HepG2 (cell line): ENCODE data around the gene KRT24. TPM values are rescaled to one million over a fixed set of nuclear protein-coding genes. Genes with fewer than 3 reads are reported as not detected.

Source experiments
- ATAC-seq: fragments of 200-7000 bp; cut with Tn5 transposase; 3 replicates; pipeline ENCODE4 v1.9.1; 2020; ENCODE audit warnings: mild to moderate bottlenecking, moderate library complexity
- BruUV-seq: library from RNA; stranded (reverse); fragments of 400-500 nt; replicated peaks from 2 replicates; lab custom pipeline; 2021; lab: Mats Ljungman, UMichigan
- CTCF ChIA-PET: fragments of 300-600 bp; formaldehyde crosslinking; extraction: SDS; loops from one replicate; lab custom pipeline; 2021; ENCODE audit warnings: low total read pairs, inconsistent platforms, low intra/inter-chr PET ratio; lab: Yijun Ruan, JAX
- POLR2A ChIA-PET: fragments of 350-600 bp; sonication (Branson Sonifier 250); formaldehyde crosslinking; loops from one replicate; lab custom pipeline; 2020; ENCODE audit warnings: antibody characterized with exemption, inconsistent platforms; lab: Yijun Ruan, JAX
- DNase-seq: peaks from one replicate; pipeline ENCODE4 v3.0.0-alpha.2; 2015; ENCODE audit warnings: low spot score
- FAIRE-seq: peaks from 3 replicates; lab custom pipeline; 2011; peaks lifted over from hg19 to GRCh38; lab: Jason Lieb, UNC
- H2AFZ ChIP-seq: one replicate; pipeline ENCODE4 v1.6.1; 2011; ENCODE audit warnings: low read length, inconsistent platforms
- H3K27ac ChIP-seq: fragments of 300-600 bp; 3 replicates; pipeline ENCODE4 v1.8.0; 2011; ENCODE audit warnings: mixed run types, mild to moderate bottlenecking, mixed read lengths, low read length, inconsistent platforms; ENCODE audit not compliant: insufficient read depth; ENCODE audit errors: extremely low read length
- H3K27me3 ChIP-seq, 2 experiments: fragments of 200-600 bp in 1 of 2; 2 replicates in 1 of 2; 3 replicates in 1 of 2; pipeline versions ENCODE4 v1.6.0 to v1.8.0; 2011; ENCODE audit warnings: low read length in 2 of 2, mild to moderate bottlenecking in 2 of 2, moderate library complexity in 2 of 2, inconsistent platforms in 1 of 2; ENCODE audit not compliant: insufficient read depth in 2 of 2, control insufficient read depth in 1 of 2
- H3K36me3 ChIP-seq, 2 experiments: fragments of 200-600 bp in 1 of 2; replicated peaks in 1 of 2; 2 replicates in 1 of 2; 3 replicates in 1 of 2; pipeline versions ENCODE4 v1.5.1 to v1.8.0; 2011; ENCODE audit warnings: low read length in 2 of 2, inconsistent platforms in 1 of 2; ENCODE audit not compliant: insufficient read depth in 2 of 2, control insufficient read depth in 1 of 2
- H3K4me1 ChIP-seq: 2 replicates; pipeline ENCODE4 v1.5.1; 2012; ENCODE audit warnings: low read length, inconsistent platforms; ENCODE audit not compliant: insufficient read depth
- H3K4me2 ChIP-seq: 2 replicates; pipeline ENCODE4 v1.6.0; 2011; ENCODE audit warnings: low read depth, low read length, inconsistent platforms
- H3K4me3 ChIP-seq, 3 experiments: fragments of 200-600 bp in 1 of 3; sonication (generic), shearing (Covaris generic) in 1 of 3; replicated peaks in 1 of 3; 2 replicates each; pipeline ENCODE4 v1.5.1; 2011 to 2016; ENCODE audit warnings: low read length in 3 of 3, inconsistent platforms in 2 of 3, low read depth in 2 of 3, mild to moderate bottlenecking in 2 of 3, control low read depth in 1 of 3, mixed read lengths in 1 of 3; ENCODE audit not compliant: insufficient read depth in 1 of 3
- H3K79me2 ChIP-seq: one replicate; pipeline ENCODE4 v1.6.1; 2011; ENCODE audit warnings: low read length, inconsistent platforms; ENCODE audit not compliant: insufficient read depth
- H3K9ac ChIP-seq: 2 replicates; pipeline ENCODE4 v1.6.0; 2011; ENCODE audit warnings: mild to moderate bottlenecking, low read depth, low read length, inconsistent platforms; ENCODE audit not compliant: insufficient read depth
- H3K9me3 ChIP-seq: 2 replicates; pipeline ENCODE4 v1.5.1; 2012; ENCODE audit warnings: mild to moderate bottlenecking, low read length
- H4K20me1 ChIP-seq: 2 replicates; pipeline ENCODE4 v1.6.0; 2011; ENCODE audit warnings: inconsistent platforms, mild to moderate bottlenecking, low read length, moderate library complexity; ENCODE audit not compliant: insufficient read depth
- ATAD3A ChIP-seq: sonication (generic); formaldehyde crosslinking; IDR thresholded peaks from 2 replicates; pipeline ENCODE4 v1.4.0; 2020; ENCODE audit warnings: missing genetic modification reagents
- JUND ChIP-seq: sonication (generic); formaldehyde crosslinking; IDR thresholded peaks from 2 replicates; pipeline ENCODE4 v1.8.0; 2022; ENCODE audit warnings: mild to moderate bottlenecking, missing genetic modification reagents
- MTF1 ChIP-seq: sonication (generic); formaldehyde crosslinking; IDR thresholded peaks from 2 replicates; pipeline ENCODE4 v1.5.0; 2020; ENCODE audit warnings: missing genetic modification reagents
- PHF5A ChIP-seq: IDR thresholded peaks from one replicate; pipeline ENCODE4 v1.6.1; 2018; ENCODE audit warnings: low read depth, missing genetic modification reagents; ENCODE audit not compliant: unreplicated experiment
- RBM22 ChIP-seq: fragments of 200-400 bp; formaldehyde crosslinking; optimal IDR thresholded peaks from 2 replicates; pipeline ENCODE3; 2017; ENCODE audit warnings: mild to moderate bottlenecking, low read length, moderate library complexity
- U2AF2 ChIP-seq: fragments of 200-400 bp; formaldehyde crosslinking; IDR thresholded peaks from 2 replicates; pipeline ENCODE4 v1.6.1; 2017; ENCODE audit warnings: low read depth, mild to moderate bottlenecking, low read length
- ZBTB21 ChIP-seq: sonication (generic); formaldehyde crosslinking; IDR thresholded peaks from 2 replicates; pipeline ENCODE4 v1.4.0; 2020; ENCODE audit warnings: missing genetic modification reagents
- ZFP41 ChIP-seq: sonication (generic); formaldehyde crosslinking; IDR thresholded peaks from 2 replicates; pipeline ENCODE4 v1.4.0; 2020; ENCODE audit warnings: mild to moderate bottlenecking, missing genetic modification reagents, borderline replicate concordance
- ZNF3 ChIP-seq: IDR thresholded peaks from 2 replicates; pipeline ENCODE4 v1.7.0; 2017; ENCODE audit warnings: inconsistent platforms
- ZNF33A ChIP-seq: sonication (generic); formaldehyde crosslinking; IDR thresholded peaks from 2 replicates; pipeline ENCODE4 v1.5.1; 2020; ENCODE audit warnings: missing genetic modification reagents, mild to moderate bottlenecking, moderate library complexity, borderline replicate concordance
- ZNF383 ChIP-seq: sonication (generic); formaldehyde crosslinking; IDR thresholded peaks from 2 replicates; pipeline ENCODE4 v1.4.0; 2020; ENCODE audit warnings: missing genetic modification reagents, mild to moderate bottlenecking, borderline replicate concordance
- ZNF564 ChIP-seq: sonication (generic); formaldehyde crosslinking; IDR thresholded peaks from 2 replicates; pipeline ENCODE4 v1.8.1; 2023; ENCODE audit warnings: mild to moderate bottlenecking, missing genetic modification reagents
- ZNF773 ChIP-seq: sonication (generic); formaldehyde crosslinking; IDR thresholded peaks from 2 replicates; pipeline ENCODE4 v1.4.0; 2020; ENCODE audit warnings: missing genetic modification reagents, borderline replicate concordance
- ZNF788 ChIP-seq: sonication (generic); formaldehyde crosslinking; IDR thresholded peaks from 2 replicates; pipeline ENCODE4 v1.5.0; 2020; ENCODE audit warnings: mild to moderate bottlenecking, missing genetic modification reagents, borderline replicate concordance
- WGBS: methylation state at CpG from one replicate; pipeline ENCODE4 v1.1.6; 2017; ENCODE audit warnings: low lambda C conversion rate; 5-methylcytosine and 5-hydroxymethylcytosine counted together
- in situ Hi-C: cut with HindIII; loops from 2 replicates; pipeline ENCODE4 v1.10.0; 2017; ENCODE audit warnings: low pct_unique_long_range_greater_than_20kb; ENCODE audit not compliant: extremely low pct_ligation_motif_present
- intact Hi-C: fragments of 100-400 bp; cut with micrococcal nuclease; formaldehyde crosslinking; loops from one replicate; pipeline ENCODE4 v1.10.0; 2022; ENCODE audit not compliant: unreplicated experiment
- polyA plus RNA-seq, 8 experiments: library from polyadenylated mRNA; depleted of rRNA in 3 of 8; stranded (reverse) in 7 of 8; unstranded in 1 of 8; fragments of >200 nt; fragmentation: Illumina TruSeq in 4 of 8; extraction: Trizol in 4 of 8; gene quantifications; 2 replicates each; pipeline versions ENCODE4 v1.2.1 to v1.2.3, GENCODE V29; 2011 to 2016; ENCODE audit warnings: low read depth in 4 of 8, missing spikeins in 1 of 8, mixed read lengths in 1 of 8; ENCODE audit not compliant: insufficient read depth in 1 of 8
- total RNA-seq, 5 experiments: library from RNA; depleted of rRNA; stranded (reverse); fragments of >200 nt; fragmentation: Illumina TruSeq; extraction: Trizol; gene quantifications; 2 replicates each; pipeline ENCODE4 v1.2.3, GENCODE V29; 2016; ENCODE audit warnings: low read depth in 1 of 5
- TF ChIP-seq, protein P1 (sequence below): sonication (generic); IDR thresholded peaks from 2 replicates; pipeline ENCODE4 v1.6.1; 2016; ENCODE audit warnings: low read depth, borderline replicate concordance
- TF ChIP-seq, protein P2 (sequence below): sonication (generic); formaldehyde crosslinking; IDR thresholded peaks from 2 replicates; pipeline ENCODE4 v1.9.0; 2021; ENCODE audit warnings: mild to moderate bottlenecking, missing genetic modification reagents
- TF ChIP-seq, protein P3 (sequence below): IDR thresholded peaks from 2 replicates; pipeline ENCODE4 v1.6.1; 2016; ENCODE audit warnings: mild to moderate bottlenecking

KRT24 gene
- total and polyA plus RNA-seq, 2 of the 13 experiments (the other 11 are each of a cell fraction or from before 2014, with no cell fraction given) = not detected

DNA sequence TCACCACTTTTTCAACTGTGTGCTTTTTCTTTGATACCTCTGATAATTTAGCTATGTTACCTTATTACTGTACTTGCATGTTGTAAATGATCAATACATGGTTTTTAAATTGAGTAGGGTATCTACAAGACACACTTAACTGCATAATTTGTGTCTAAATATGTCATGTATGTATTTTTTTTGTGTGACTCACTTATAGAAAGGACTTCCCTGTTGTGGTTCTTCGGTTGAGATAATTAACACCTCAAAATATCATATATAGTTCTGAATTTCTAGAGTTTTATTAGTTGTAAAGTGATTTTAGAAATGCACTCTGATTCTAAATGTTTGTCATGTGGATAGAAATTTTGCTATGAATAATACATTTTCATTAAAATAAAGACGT lies 24.0 kb downstream of the KRT24 start:
- in situ Hi-C loops = no loop called here
- H3K27me3 ChIP-seq = peaks cover 0 to 10% of the 10 kb centered on the region in 2 experiments; a peak in 1 of 5 replicates
- ATAC-seq (no peak), DNase-seq (no peak), FAIRE-seq (no peak)
- intact Hi-C loops = no loop called here
- H4K20me1 ChIP-seq = no peaks in the 10 kb centered on the region
- no TSS peak for BruUV-seq
- CTCF ChIA-PET = no interaction called here
- H2AFZ ChIP-seq = no peak overlapping the region
- POLR2A ChIA-PET = no interaction called here
- H3K4me3 ChIP-seq = no peak overlapping the region
- H3K27ac ChIP-seq = no peak overlapping the region
- H3K4me2 ChIP-seq = no peak overlapping the region
- no peak overlapping the region for H3K9ac ChIP-seq
- no peaks in the 10 kb centered on the region for H3K9me3 ChIP-seq
- WGBS = 42% methylated on average over 2 of the region's 2 CpGs
- H3K4me1 ChIP-seq = no peaks in the 10 kb centered on the region
- no peaks in the 10 kb centered on the region for H3K36me3 ChIP-seq
- no peaks in the 10 kb centered on the region for H3K79me2 ChIP-seq
- TF ChIP-seq ZNF773 (no peak), ZNF3 (CRISPR knock-in tag) (no peak), ZBTB21 (CRISPR knock-in tag) (no peak), ZNF383 (CRISPR knock-in tag) (no peak), ATAD3A (no peak), U2AF2 (no peak), RBM22 (no peak), PHF5A (CRISPR knock-in tag) (no peak), MTF1 (CRISPR knock-in tag) (no peak), ZNF788 (no peak), JUND (no peak), ZNF564 (CRISPR knock-in tag) (no peak), ZFP41 (CRISPR knock-in tag) (no peak), ZNF33A (CRISPR knock-in tag) (no peak)
- TF ChIP-seq, protein P1, sequence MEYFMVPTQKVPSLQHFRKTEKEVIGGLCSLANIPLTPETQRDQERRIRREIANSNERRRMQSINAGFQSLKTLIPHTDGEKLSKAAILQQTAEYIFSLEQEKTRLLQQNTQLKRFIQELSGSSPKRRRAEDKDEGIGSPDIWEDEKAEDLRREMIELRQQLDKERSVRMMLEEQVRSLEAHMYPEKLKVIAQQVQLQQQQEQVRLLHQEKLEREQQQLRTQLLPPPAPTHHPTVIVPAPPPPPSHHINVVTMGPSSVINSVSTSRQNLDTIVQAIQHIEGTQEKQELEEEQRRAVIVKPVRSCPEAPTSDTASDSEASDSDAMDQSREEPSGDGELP = no peak
- TF ChIP-seq, protein P2, sequence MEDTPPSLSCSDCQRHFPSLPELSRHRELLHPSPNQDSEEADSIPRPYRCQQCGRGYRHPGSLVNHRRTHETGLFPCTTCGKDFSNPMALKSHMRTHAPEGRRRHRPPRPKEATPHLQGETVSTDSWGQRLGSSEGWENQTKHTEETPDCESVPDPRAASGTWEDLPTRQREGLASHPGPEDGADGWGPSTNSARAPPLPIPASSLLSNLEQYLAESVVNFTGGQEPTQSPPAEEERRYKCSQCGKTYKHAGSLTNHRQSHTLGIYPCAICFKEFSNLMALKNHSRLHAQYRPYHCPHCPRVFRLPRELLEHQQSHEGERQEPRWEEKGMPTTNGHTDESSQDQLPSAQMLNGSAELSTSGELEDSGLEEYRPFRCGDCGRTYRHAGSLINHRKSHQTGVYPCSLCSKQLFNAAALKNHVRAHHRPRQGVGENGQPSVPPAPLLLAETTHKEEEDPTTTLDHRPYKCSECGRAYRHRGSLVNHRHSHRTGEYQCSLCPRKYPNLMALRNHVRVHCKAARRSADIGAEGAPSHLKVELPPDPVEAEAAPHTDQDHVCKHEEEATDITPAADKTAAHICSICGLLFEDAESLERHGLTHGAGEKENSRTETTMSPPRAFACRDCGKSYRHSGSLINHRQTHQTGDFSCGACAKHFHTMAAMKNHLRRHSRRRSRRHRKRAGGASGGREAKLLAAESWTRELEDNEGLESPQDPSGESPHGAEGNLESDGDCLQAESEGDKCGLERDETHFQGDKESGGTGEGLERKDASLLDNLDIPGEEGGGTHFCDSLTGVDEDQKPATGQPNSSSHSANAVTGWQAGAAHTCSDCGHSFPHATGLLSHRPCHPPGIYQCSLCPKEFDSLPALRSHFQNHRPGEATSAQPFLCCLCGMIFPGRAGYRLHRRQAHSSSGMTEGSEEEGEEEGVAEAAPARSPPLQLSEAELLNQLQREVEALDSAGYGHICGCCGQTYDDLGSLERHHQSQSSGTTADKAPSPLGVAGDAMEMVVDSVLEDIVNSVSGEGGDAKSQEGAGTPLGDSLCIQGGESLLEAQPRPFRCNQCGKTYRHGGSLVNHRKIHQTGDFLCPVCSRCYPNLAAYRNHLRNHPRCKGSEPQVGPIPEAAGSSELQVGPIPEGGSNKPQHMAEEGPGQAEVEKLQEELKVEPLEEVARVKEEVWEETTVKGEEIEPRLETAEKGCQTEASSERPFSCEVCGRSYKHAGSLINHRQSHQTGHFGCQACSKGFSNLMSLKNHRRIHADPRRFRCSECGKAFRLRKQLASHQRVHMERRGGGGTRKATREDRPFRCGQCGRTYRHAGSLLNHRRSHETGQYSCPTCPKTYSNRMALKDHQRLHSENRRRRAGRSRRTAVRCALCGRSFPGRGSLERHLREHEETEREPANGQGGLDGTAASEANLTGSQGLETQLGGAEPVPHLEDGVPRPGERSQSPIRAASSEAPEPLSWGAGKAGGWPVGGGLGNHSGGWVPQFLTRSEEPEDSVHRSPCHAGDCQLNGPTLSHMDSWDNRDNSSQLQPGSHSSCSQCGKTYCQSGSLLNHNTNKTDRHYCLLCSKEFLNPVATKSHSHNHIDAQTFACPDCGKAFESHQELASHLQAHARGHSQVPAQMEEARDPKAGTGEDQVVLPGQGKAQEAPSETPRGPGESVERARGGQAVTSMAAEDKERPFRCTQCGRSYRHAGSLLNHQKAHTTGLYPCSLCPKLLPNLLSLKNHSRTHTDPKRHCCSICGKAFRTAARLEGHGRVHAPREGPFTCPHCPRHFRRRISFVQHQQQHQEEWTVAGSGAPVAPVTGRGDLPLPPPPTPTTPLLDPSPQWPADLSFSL (CRISPR knock-in tag) = no peak
- TF ChIP-seq, protein P3, sequence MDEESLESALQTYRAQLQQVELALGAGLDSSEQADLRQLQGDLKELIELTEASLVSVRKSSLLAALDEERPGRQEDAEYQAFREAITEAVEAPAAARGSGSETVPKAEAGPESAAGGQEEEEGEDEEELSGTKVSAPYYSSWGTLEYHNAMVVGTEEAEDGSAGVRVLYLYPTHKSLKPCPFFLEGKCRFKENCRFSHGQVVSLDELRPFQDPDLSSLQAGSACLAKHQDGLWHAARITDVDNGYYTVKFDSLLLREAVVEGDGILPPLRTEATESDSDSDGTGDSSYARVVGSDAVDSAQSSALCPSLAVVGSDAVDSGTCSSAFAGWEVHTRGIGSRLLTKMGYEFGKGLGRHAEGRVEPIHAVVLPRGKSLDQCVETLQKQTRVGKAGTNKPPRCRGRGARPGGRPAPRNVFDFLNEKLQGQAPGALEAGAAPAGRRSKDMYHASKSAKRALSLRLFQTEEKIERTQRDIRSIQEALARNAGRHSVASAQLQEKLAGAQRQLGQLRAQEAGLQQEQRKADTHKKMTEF = no peak
